Stimulated activated effector memory CD8-positive, alpha-beta T cell treated with anti-CD3 and anti-CD28 coated beads, Interleukin-12 subunit alpha, Interleukin-12 subunit beta, amount 100 ng/mL, for 72 hours (primary cell): ENCODE results near the gene PRR5.

Source experiments
- ATAC-seq: fragments of 150-1000 bp; cut with Tn5 transposase; 2 replicates; pipeline ENCODE4 v1.10.0; 2021
- DNase-seq, 2 donors: peaks; one replicate each; pipeline ENCODE4 v3.0.0; 2021 to 2022; ENCODE audit warnings: low spot score in 2 of 2
- H3K27ac Mint-ChIP-seq: one replicate; pipeline ENCODE4 v1.8.0; 2022; ENCODE audit warnings: mild to moderate bottlenecking, mixed read lengths
- H3K36me3 Mint-ChIP-seq: one replicate; pipeline ENCODE4 v1.8.0; 2022; ENCODE audit warnings: mild to moderate bottlenecking, mixed read lengths
- H3K4me1 Mint-ChIP-seq: one replicate; pipeline ENCODE4 v1.8.0; 2022; ENCODE audit warnings: mixed read lengths
- H3K4me3 Mint-ChIP-seq: one replicate; pipeline ENCODE4 v1.8.0; 2022; ENCODE audit warnings: mild to moderate bottlenecking, mixed read lengths
- H3K9me3 Mint-ChIP-seq: one replicate; pipeline ENCODE4 v1.8.0; 2022; ENCODE audit warnings: mixed read lengths

Gene PRR5

DNA sequence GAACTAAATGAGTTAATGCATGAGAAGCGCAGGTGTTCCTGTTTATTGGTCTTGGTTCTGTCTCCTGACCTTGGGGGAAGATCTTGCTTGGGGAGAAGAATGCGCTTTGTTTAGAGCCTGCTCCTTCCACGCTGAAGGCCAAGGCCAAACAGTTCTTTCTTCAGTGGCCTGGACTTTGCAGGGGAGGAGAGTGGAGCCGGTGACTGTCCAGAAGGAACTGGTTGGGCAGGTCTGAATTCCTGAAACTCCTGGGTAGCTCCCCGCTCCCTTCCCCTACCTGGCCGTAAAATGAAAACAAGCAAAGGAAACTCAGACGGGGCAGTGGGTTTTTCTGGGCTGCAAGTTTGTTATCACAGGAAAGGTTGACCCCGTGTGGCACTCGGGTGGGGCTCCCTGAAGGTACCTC is 54.0 kb downstream of the PRR5 start:
- DNase-seq: no peak
- no peak overlapping the region for H3K27ac Mint-ChIP-seq

DNA sequence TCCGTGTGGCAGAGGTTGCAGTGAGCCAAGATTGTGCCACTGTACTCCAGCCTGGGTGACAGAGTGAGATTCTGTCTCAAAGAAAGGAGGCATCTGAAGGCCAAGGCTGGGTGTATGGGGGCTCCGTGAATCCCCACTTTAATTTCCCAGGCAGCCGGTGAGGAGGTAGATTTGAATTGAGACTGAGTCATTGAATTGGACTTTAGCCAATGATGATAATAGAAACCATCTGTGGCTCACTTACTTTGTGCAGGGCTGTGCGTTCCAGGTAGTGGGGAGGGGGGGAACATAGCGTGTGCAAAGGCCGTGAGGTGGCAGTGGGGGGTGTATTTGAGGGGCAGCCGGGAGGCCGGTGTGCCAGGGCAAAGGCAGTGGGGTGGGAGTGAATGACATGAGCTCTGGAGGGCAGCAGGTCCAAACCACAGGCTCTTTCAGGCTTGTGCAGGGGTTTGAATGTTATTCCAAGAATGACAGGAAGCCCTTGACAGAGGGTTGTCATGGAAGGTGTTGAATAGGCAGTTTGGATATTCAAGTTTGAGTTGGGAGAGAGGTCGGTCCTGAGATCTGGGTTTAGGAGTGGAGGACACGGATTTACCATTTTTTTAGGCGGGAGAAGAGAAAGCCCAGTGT is 56.5 kb downstream of the PRR5 start:
- DNase-seq: no peak
- H3K9me3 Mint-ChIP-seq: peaks cover 4% of the 10 kb centered on the region

More for the DNA sequence above, 54.0 kb downstream of the PRR5 start:
- Mint-ChIP-seq H3K9me3 (no peaks in the 10 kb centered on the region), H3K4me1 (peaks cover 16% of the 10 kb centered on the region), H3K4me3 (no peak overlapping the region), H3K36me3 (no peaks in the 10 kb centered on the region)
- no peak for ATAC-seq

GRCh38 chr22:44759001-44759400 is 57.0 kb downstream of the PRR5 start:
- no peaks in the 10 kb centered on the region for H3K36me3 Mint-ChIP-seq
- DNase-seq (no peak), ATAC-seq (no peak)
- peaks cover 6% of the 10 kb centered on the region for H3K4me1 Mint-ChIP-seq
- H3K4me3 Mint-ChIP-seq: no peak overlapping the region
- H3K27ac Mint-ChIP-seq: no peak overlapping the region
- peaks cover 4% of the 10 kb centered on the region for H3K9me3 Mint-ChIP-seq

More for the DNA sequence above, 56.5 kb downstream of the PRR5 start:
- H3K4me1 Mint-ChIP-seq: peaks cover 7% of the 10 kb centered on the region
- H3K36me3 Mint-ChIP-seq: no peaks in the 10 kb centered on the region
- no peak overlapping the region for H3K4me3 Mint-ChIP-seq
- H3K27ac Mint-ChIP-seq: no peak overlapping the region
- ATAC-seq: no peak

- H3K4me1 Mint-ChIP-seq: peaks cover 6% of the 10 kb centered on the region
- DNase-seq (no peak), ATAC-seq (no peak)
- H3K27ac Mint-ChIP-seq: no peak overlapping the region
- no peak overlapping the region for H3K4me3 Mint-ChIP-seq
- peaks cover 4% of the 10 kb centered on the region for H3K9me3 Mint-ChIP-seq
- no peaks in the 10 kb centered on the region for H3K36me3 Mint-ChIP-seq
Measured at GRCh38 chr22:44759430-44760310, 57.7 kb downstream of the PRR5 start.

GRCh38 chr22:44760476-44760875 is 58.5 kb downstream of the PRR5 start:
- DNase-seq: no peak
- peaks cover 4% of the 10 kb centered on the region for H3K9me3 Mint-ChIP-seq
- H3K4me1 Mint-ChIP-seq: peaks cover 6% of the 10 kb centered on the region
- no peak for ATAC-seq
- H3K4me3 Mint-ChIP-seq: no peak overlapping the region
- H3K36me3 Mint-ChIP-seq: no peaks in the 10 kb centered on the region
- H3K27ac Mint-ChIP-seq: no peak overlapping the region

GRCh38 chr22:44761025-44761424 is 59.0 kb downstream of the PRR5 start:
- Mint-ChIP-seq H3K9me3 (peaks cover 4% of the 10 kb centered on the region), H3K4me1 (peaks cover 6% of the 10 kb centered on the region), H3K36me3 (no peaks in the 10 kb centered on the region), H3K27ac (no peak overlapping the region), H3K4me3 (no peak overlapping the region)
- DNase-seq: no peak
- no peak for ATAC-seq

- ATAC-seq: no peak
- Mint-ChIP-seq H3K27ac (no peak overlapping the region), H3K36me3 (no peaks in the 10 kb centered on the region), H3K4me1 (no peaks in the 10 kb centered on the region), H3K4me3 (no peak overlapping the region), H3K9me3 (peaks cover 4% of the 10 kb centered on the region)
- DNase-seq: no peak
Measured at GRCh38 chr22:44764373-44764772, 62.4 kb downstream of the PRR5 start.

DNA sequence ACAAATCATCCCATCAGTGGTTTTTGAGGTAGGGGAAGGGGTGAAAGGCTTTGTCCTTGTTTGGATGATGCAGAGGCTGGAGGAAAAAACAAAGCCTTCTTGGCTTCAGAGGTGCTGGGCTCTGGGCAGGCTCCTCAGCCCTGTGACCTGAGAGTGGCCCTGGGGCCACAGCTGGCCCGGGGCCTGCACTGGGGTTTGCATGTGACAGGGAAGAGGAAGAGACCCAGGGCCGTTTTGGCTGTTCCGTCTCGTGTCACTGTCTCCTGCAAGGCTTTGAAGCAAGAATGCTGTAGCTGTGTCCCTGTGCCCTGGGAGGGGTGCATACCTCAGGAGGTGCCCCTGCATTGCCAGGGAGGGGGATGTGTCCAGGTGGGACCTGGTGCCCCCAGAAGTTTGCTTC is 63.0 kb downstream of the PRR5 start:
- Mint-ChIP-seq H3K4me1 (no peaks in the 10 kb centered on the region), H3K9me3 (peaks cover 4% of the 10 kb centered on the region), H3K36me3 (no peaks in the 10 kb centered on the region), H3K27ac (no peak overlapping the region), H3K4me3 (no peak overlapping the region)
- no peak for DNase-seq
- peak; percentile 8 for ATAC-seq

- no peak for DNase-seq
- H3K4me3 Mint-ChIP-seq: no peak overlapping the region
- H3K4me1 Mint-ChIP-seq: no peaks in the 10 kb centered on the region
- no peak for ATAC-seq
- H3K27ac Mint-ChIP-seq: no peak overlapping the region
- peaks cover 4% of the 10 kb centered on the region for H3K9me3 Mint-ChIP-seq
- H3K36me3 Mint-ChIP-seq: no peaks in the 10 kb centered on the region
Measured at GRCh38 chr22:44765571-44766285, 63.7 kb downstream of the PRR5 start.

GRCh38 chr22:44773082-44773481 is 71.1 kb downstream of the PRR5 start:
- Mint-ChIP-seq H3K36me3 (no peaks in the 10 kb centered on the region), H3K4me3 (no peak overlapping the region), H3K27ac (no peak overlapping the region), H3K9me3 (peaks cover 8% of the 10 kb centered on the region), H3K4me1 (no peaks in the 10 kb centered on the region)
- DNase-seq (no peak), ATAC-seq (no peak)

DNA sequence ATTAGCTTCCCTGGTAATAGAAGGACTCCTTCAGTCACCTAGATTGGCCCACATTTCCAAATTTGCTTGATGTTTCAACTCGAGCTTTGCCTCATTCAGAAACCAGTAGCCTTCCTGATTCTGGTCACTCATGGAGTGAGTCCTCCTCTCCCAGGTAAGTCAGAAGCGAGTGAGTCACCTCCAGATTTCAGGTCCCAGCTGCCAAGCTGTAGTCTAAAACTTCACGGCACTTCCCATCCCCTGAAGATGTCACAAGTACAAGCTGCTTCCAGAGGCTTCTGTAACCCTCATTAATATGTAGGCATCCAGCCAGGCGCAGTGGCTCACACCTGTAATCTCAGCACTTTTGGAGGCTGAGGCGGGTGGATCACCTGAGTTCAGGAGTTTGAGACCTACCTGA is 73.9 kb downstream of the PRR5 start:
- no peaks in the 10 kb centered on the region for H3K36me3 Mint-ChIP-seq
- no peaks in the 10 kb centered on the region for H3K4me1 Mint-ChIP-seq
- H3K9me3 Mint-ChIP-seq: peaks cover 8% of the 10 kb centered on the region
- DNase-seq (no peak), ATAC-seq (no peak)
- H3K27ac Mint-ChIP-seq: no peak overlapping the region
- H3K4me3 Mint-ChIP-seq: no peak overlapping the region

DNA sequence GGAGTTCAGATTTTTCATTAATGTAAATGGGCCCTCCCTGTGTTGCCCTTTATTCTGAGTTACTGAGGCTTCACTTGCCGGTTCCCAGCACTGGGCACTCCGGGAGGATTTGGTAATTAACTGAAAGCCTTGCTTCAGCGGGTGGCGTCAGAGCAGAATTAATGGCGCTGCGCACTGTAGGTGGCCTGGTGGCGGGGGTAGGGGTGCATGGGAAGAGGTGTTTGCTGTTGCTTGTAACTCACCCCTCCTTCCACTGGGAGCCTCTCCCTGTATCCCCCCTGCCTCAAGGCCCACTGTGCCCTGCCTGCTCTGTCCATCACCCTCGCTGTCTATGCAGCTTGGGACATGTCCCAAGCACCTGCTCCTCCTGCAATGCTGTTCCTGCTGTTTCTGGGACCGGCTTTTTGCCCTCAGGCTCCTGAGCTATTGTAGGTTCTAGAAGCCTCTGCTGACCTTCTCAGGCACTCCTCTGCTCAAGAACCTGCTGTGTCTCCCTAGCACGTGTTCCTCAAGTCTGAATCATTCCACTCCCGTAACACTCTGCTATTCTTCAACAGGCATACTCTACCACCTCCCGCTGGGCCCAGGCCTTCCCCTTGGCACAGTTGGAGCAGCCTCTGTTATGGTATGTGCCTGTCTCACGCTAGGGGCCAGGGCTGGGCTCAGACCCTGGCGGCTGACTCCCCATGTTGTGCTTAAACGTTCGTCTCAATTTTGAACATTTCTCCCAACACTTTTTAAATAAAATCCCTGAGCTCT is 74.8 kb downstream of the PRR5 start:
- Mint-ChIP-seq H3K27ac (no peak overlapping the region), H3K36me3 (no peaks in the 10 kb centered on the region), H3K9me3 (peaks cover 8% of the 10 kb centered on the region), H3K4me1 (no peaks in the 10 kb centered on the region), H3K4me3 (no peak overlapping the region)
- ATAC-seq (no peak), DNase-seq (no peak)

DNA sequence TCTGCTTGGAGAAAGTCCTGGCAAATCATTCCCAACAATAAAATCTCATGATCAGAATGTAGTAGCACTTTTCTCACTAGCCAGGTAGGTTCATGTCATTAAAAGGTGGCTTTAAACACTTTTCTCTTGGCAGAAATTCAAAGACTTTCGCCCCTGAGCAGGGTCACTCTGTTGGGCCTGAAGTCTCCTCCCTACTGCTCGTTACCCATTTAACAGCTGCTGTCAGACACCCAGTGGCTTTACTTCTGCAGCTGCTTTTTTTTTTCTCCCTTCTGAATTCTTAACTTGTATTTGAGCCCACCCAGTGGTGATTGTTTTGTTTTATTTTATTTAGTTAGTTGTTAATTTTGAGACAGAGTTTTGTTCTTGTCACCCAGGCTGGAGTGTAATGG is 75.4 kb downstream of the PRR5 start:
- ATAC-seq (no peak), DNase-seq (no peak)
- Mint-ChIP-seq H3K4me1 (no peaks in the 10 kb centered on the region), H3K27ac (no peak overlapping the region), H3K36me3 (no peaks in the 10 kb centered on the region), H3K4me3 (no peak overlapping the region), H3K9me3 (peaks cover 8% of the 10 kb centered on the region)

DNA sequence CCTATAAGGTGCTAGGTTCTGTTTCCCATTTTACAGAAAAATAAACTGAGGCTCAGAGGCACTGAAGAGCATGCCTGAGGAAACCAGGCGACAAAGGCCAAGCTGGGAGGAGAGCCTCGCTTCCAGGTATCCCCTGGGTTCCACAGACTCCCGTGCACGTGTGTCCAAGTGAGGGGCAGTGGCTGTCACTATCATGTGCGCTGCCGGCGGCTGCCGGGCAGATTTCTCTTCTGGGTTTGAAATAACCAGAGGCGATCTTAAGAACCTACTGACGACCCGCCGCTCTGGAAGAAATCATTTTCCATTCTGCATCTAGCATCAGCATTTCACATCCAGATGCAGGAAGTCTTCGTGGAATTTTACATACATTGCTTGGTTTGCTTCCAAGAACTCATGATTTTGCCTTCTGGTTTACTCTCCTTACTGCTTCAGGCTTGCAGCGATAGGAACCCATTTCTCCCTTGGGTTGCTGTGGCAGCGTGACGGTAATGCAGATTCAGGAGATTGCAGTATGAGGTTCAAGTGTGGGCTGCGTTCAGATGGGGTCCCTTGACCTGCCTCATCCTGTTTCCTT is 79.0 kb downstream of the PRR5 start:
- H3K27ac Mint-ChIP-seq: no peak overlapping the region
- H3K4me1 Mint-ChIP-seq: no peaks in the 10 kb centered on the region
- H3K9me3 Mint-ChIP-seq: no peaks in the 10 kb centered on the region
- H3K36me3 Mint-ChIP-seq: no peaks in the 10 kb centered on the region
- ATAC-seq (no peak), DNase-seq (no peak)
- H3K4me3 Mint-ChIP-seq: no peak overlapping the region
